HEK293 (cell line): ENCODE data around the gene TBC1D5.

Source experiments
- YY2 ChIP-seq: fragments of 450-650 bp; formaldehyde crosslinking; IDR thresholded peaks from 2 replicates; pipeline ENCODE4 v1.5.1; 2016; ENCODE audit warnings: missing biosample characterization, missing genetic modification characterization
- ZNF585B ChIP-seq: fragments of 450-650 bp; formaldehyde crosslinking; IDR thresholded peaks from 2 replicates; pipeline ENCODE4 v1.5.1; 2016; ENCODE audit warnings: missing biosample characterization, missing genetic modification characterization
- ZNF747 ChIP-seq: fragments of 450-650 bp; formaldehyde crosslinking; IDR thresholded peaks from 2 replicates; pipeline ENCODE4 v1.5.1; 2016; ENCODE audit warnings: missing biosample characterization, missing genetic modification characterization
- TF ChIP-seq, protein P1 (sequence below): fragments of 450-650 bp; formaldehyde crosslinking; IDR thresholded peaks from 2 replicates; pipeline ENCODE4 v1.5.1; 2016; ENCODE audit warnings: missing biosample characterization, missing genetic modification characterization
- TF ChIP-seq, protein P2 (sequence below): fragments of 450-650 bp; formaldehyde crosslinking; IDR thresholded peaks from 2 replicates; pipeline ENCODE4 v1.5.1; 2017; ENCODE audit warnings: missing biosample characterization, mild to moderate bottlenecking, missing genetic modification characterization, moderate library complexity
- TF ChIP-seq, protein P3 (sequence below): fragments of 450-650 bp; formaldehyde crosslinking; conservative IDR thresholded peaks from 2 replicates; pipeline ENCODE4 v1.5.1; 2016; ENCODE audit warnings: low read depth, missing biosample characterization, missing genetic modification characterization
- TF ChIP-seq, protein P4 (sequence below): fragments of 450-650 bp; formaldehyde crosslinking; IDR thresholded peaks from 2 replicates; pipeline ENCODE4 v1.5.1; 2016; ENCODE audit warnings: missing biosample characterization, missing genetic modification characterization
- TF ChIP-seq, protein P5 (sequence below): fragments of 450-650 bp; formaldehyde crosslinking; IDR thresholded peaks from 2 replicates; pipeline ENCODE4 v1.5.1; 2017; ENCODE audit warnings: missing biosample characterization, missing genetic modification characterization

DNA sequence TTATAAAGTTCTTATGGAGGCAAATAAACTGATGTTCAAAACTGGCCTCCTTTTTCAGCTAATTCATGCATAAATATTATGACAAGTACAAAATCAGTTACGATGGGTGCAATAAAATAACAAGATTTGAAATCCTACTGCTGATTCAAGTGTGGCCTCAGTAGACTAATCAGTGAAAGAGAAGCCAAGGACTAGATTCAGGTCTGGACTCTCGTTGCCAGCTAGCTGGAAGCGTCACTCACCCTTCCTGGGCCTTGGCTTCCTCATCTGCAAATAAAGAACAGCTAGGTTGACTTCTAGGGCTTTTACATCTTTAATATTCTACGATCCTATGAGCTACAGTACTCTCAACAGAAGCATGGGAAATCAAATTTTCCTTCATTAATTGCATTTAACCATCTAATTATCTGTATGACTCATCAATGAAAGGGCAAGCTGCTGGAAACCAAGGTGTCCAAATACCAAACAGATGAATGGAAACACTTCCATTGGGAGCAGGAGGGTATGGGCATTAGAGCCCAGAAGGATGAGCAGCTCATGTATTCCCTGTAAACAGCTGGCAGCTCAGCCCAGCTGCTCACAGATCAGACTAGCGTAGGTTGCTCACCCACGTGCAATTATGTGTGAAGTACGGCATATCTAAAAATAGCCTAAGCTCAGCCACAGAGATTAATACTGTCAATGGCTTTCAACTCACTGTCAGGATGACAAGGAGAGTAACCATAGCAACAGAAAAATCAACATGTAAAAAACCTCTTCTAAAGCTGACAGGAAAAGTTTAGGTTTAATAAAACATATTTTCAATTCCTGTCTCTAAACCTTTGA is 562.8 kb downstream of the TBC1D5 start:
- TF ChIP-seq, protein P1, sequence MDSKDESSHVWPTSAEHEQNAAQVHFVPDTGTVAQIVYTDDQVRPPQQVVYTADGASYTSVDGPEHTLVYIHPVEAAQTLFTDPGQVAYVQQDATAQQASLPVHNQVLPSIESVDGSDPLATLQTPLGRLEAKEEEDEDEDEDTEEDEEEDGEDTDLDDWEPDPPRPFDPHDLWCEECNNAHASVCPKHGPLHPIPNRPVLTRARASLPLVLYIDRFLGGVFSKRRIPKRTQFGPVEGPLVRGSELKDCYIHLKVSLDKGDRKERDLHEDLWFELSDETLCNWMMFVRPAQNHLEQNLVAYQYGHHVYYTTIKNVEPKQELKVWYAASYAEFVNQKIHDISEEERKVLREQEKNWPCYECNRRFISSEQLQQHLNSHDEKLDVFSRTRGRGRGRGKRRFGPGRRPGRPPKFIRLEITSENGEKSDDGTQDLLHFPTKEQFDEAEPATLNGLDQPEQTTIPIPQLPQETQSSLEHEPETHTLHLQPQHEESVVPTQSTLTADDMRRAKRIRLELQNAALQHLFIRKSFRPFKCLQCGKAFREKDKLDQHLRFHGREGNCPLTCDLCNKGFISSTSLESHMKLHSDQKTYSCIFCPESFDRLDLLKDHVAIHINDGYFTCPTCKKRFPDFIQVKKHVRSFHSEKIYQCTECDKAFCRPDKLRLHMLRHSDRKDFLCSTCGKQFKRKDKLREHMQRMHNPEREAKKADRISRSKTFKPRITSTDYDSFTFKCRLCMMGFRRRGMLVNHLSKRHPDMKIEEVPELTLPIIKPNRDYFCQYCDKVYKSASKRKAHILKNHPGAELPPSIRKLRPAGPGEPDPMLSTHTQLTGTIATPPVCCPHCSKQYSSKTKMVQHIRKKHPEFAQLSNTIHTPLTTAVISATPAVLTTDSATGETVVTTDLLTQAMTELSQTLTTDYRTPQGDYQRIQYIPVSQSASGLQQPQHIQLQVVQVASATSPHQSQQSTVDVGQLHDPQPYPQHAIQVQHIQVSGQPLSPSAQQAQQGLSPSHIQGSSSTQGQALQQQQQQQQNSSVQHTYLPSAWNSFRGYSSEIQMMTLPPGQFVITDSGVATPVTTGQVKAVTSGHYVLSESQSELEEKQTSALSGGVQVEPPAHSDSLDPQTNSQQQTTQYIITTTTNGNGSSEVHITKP: no peak
- TF ChIP-seq, protein P2, sequence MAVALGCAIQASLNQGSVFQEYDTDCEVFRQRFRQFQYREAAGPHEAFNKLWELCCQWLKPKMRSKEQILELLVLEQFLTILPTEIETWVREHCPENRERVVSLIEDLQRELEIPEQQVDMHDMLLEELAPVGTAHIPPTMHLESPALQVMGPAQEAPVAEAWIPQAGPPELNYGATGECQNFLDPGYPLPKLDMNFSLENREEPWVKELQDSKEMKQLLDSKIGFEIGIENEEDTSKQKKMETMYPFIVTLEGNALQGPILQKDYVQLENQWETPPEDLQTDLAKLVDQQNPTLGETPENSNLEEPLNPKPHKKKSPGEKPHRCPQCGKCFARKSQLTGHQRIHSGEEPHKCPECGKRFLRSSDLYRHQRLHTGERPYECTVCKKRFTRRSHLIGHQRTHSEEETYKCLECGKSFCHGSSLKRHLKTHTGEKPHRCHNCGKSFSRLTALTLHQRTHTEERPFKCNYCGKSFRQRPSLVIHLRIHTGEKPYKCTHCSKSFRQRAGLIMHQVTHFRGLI (tag by site-specific recombination): no peak
- TF ChIP-seq, protein P3, sequence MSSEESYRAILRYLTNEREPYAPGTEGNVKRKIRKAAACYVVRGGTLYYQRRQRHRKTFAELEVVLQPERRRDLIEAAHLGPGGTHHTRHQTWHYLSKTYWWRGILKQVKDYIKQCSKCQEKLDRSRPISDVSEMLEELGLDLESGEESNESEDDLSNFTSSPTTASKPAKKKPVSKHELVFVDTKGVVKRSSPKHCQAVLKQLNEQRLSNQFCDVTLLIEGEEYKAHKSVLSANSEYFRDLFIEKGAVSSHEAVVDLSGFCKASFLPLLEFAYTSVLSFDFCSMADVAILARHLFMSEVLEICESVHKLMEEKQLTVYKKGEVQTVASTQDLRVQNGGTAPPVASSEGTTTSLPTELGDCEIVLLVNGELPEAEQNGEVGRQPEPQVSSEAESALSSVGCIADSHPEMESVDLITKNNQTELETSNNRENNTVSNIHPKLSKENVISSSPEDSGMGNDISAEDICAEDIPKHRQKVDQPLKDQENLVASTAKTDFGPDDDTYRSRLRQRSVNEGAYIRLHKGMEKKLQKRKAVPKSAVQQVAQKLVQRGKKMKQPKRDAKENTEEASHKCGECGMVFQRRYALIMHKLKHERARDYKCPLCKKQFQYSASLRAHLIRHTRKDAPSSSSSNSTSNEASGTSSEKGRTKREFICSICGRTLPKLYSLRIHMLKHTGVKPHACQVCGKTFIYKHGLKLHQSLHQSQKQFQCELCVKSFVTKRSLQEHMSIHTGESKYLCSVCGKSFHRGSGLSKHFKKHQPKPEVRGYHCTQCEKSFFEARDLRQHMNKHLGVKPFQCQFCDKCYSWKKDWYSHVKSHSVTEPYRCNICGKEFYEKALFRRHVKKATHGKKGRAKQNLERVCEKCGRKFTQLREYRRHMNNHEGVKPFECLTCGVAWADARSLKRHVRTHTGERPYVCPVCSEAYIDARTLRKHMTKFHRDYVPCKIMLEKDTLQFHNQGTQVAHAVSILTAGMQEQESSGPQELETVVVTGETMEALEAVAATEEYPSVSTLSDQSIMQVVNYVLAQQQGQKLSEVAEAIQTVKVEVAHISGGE (tag by site-specific recombination): no peak
- TF ChIP-seq YY2: no peak
- TF ChIP-seq, protein P4, sequence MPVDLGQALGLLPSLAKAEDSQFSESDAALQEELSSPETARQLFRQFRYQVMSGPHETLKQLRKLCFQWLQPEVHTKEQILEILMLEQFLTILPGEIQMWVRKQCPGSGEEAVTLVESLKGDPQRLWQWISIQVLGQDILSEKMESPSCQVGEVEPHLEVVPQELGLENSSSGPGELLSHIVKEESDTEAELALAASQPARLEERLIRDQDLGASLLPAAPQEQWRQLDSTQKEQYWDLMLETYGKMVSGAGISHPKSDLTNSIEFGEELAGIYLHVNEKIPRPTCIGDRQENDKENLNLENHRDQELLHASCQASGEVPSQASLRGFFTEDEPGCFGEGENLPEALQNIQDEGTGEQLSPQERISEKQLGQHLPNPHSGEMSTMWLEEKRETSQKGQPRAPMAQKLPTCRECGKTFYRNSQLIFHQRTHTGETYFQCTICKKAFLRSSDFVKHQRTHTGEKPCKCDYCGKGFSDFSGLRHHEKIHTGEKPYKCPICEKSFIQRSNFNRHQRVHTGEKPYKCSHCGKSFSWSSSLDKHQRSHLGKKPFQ (tag by site-specific recombination): no peak
- no peak for TF ChIP-seq ZNF585B (tag by site-specific recombination)
- TF ChIP-seq, protein P5, sequence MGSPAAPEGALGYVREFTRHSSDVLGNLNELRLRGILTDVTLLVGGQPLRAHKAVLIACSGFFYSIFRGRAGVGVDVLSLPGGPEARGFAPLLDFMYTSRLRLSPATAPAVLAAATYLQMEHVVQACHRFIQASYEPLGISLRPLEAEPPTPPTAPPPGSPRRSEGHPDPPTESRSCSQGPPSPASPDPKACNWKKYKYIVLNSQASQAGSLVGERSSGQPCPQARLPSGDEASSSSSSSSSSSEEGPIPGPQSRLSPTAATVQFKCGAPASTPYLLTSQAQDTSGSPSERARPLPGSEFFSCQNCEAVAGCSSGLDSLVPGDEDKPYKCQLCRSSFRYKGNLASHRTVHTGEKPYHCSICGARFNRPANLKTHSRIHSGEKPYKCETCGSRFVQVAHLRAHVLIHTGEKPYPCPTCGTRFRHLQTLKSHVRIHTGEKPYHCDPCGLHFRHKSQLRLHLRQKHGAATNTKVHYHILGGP: no peak
- TF ChIP-seq ZNF747 (tag by site-specific recombination): no peak
